Glomerular endothelial cell (primary cell): ENCODE results near the gene CD22. TPM values are rescaled to one million over a fixed set of nuclear protein-coding genes. Genes with fewer than 3 reads are reported as not detected.

ENCODE experiments used
- DNase-seq: peaks from one replicate; pipeline ENCODE4 v3.0.0-alpha.2; 2011; ENCODE audit warnings: low read depth, low spot score; ENCODE audit errors: extremely low read depth
- total RNA-seq: library from RNA; depleted of rRNA; stranded (reverse); fragments of >200 nt; gene quantifications from 2 replicates; pipeline ENCODE4 v1.2.3, GENCODE V29; 2015

The CD22 gene
- total RNA-seq, 1 donor from 2014 or later: 0.29 TPM

DNA sequence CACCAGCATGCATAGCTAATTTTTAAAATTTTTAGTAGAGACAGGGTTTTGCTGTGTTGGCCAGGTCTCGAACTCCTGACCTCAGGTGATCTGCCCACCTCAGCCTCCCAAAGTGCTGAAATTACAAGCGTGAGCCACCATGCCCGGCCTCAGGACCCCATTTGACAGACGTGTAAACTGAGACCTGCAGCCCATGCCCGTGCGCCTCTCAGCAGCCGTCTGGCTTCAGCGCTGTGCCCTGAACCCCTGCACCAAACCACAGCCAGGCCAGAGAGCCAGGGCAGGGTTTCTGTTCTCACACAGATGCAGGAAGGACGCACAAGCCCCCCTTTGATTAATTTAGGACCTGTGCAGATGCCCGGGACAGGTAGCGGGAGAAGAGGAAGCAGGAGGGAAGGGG lies 11.4 kb downstream of the CD22 start:
- DNase-seq: no peak

DNA sequence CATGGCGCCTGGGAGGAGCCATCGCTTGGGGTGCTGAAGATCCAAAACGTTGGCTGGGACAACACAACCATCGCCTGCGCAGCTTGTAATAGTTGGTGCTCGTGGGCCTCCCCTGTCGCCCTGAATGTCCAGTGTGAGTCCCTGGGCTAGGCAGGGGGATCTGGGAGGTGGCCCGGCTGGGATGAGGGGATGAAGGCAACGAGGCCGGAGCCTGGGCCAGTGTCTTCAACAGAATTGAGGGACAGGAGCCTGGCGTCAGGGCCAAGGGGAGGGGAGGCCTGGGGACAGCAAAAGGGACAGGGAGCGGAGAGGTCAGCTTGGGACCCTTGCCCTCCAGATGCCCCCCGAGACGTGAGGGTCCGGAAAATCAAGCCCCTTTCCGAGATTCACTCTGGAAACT lies 12.0 kb downstream of the CD22 start:
- DNase-seq: no peak

DNA sequence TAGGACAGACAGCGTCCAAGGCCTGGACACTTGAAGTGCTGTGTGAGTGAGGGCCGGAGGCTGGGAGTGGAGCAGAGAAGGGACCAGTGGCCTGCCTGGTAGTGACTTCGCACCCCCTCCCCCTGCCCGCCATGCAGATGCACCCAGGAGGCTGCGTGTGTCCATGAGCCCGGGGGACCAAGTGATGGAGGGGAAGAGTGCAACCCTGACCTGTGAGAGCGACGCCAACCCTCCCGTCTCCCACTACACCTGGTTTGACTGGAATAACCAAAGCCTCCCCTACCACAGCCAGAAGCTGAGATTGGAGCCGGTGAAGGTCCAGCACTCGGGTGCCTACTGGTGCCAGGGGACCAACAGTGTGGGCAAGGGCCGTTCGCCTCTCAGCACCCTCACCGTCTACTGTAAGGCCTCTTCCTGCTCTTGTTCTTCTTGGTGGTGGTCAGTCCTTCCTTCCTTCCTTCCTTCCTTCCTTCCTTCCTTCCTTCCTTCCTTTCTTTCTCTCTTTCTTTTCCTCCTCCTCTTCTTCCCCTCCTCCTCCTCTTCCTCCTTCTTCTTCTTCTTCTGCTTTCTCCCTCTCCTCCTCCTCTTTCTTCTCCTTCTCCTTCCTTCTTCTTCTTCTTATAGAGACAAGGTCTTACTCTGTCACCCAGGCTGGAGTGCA lies 12.7 kb downstream of the CD22 start:
- DNase-seq: no peak

DNA sequence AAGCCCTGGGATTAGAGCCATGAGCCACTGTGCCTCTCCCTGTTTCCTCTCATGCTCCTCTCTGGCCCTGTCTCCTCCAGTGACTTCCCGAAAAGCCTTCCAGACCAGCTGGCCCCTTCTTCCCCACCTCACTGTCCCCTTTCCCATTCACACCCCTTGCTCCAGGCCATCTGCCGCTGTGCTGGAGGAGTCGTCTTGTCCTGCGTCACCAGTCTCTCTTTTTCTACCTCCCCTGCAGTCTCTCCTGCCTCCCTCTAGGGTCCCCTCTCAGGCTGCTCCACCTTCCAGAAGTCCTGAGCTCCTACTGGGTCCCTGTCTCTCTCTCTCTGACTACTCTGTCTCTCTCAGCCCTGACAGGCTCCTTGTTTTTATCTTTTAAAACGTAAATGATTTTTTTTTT lies 13.4 kb downstream of the CD22 start:
- no peak for DNase-seq

DNA sequence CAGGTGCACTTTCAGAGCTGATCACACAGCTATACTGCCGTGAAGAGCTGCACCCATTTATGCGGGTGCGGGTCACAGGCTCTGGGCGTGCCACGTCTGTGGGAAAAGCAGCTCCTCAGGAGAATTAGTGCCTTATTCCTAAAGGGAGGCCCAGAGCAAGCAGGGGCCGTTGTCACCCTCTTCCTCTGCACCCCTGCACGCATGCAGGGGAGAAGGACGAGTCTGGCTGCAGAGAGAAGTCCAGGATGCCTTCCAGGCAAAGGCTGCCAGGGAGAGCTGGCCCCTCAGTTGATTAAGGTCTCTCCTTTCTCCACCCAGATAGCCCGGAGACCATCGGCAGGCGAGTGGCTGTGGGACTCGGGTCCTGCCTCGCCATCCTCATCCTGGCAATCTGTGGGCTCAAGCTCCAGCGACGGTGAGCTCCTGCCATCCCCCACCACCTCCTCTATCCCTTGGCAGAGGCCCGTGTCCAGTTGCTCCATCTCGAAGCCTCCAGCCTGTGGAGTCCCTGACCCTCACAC lies 15.6 kb downstream of the CD22 start:
- no peak for DNase-seq

DNA sequence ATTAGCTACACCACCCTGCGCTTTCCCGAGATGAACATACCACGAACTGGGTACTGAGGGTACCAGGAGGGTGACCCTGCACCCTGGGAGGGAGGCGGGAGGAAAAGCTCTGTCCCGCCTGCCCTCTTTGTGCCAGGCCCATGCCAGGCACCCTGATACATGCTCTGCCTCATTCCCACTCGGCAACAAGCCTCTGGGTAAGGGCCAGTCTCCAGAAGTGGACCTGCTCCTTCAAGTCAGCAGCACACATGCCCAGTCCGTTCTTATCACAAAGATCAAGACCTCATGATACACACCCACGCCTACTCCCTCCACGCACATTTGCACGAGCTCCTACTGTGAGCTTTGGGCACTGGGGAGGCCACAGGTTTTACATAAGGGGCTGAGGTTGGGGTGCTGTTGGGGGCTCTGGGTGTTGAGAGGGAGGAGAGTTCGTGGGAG lies 16.7 kb downstream of the CD22 start:
- DNase-seq: no peak

DNA sequence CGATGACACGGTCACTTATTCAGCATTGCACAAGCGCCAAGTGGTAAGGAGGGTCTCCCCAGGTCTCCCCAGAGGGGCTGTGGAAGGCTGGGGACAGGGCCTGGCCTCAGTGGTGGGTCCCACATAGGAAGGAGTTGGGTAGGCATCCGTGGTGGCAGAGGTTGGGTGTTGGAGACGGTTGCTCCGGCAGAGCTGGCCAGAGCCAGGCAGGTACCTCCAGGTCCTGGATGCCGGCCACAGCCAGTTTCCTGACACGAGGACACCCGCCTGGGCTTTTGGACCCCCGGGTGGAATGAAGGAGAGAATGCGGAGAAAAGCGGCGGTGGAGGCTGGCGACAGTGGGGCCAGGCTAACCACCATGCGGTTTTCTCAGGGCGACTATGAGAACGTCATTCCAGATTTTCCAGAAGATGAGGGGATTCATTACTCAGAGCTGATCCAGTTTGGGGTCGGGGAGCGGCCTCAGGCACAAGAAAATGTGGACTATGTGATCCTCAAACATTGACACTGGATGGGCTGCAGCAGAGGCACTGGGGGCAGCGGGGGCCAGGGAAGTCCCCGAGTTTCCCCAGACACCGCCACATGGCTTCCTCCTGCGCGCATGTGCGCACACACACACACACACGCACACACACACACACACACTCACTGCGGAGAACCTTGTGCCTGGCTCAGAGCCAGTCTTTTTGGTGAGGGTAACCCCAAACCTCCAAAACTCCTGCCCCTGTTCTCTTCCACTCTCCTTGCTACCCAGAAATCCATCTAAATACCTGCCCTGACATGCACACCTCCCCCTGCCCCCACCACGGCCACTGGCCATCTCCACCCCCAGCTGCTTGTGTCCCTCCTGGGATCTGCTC lies 17.4 kb downstream of the CD22 start:
- no peak for DNase-seq

DNA sequence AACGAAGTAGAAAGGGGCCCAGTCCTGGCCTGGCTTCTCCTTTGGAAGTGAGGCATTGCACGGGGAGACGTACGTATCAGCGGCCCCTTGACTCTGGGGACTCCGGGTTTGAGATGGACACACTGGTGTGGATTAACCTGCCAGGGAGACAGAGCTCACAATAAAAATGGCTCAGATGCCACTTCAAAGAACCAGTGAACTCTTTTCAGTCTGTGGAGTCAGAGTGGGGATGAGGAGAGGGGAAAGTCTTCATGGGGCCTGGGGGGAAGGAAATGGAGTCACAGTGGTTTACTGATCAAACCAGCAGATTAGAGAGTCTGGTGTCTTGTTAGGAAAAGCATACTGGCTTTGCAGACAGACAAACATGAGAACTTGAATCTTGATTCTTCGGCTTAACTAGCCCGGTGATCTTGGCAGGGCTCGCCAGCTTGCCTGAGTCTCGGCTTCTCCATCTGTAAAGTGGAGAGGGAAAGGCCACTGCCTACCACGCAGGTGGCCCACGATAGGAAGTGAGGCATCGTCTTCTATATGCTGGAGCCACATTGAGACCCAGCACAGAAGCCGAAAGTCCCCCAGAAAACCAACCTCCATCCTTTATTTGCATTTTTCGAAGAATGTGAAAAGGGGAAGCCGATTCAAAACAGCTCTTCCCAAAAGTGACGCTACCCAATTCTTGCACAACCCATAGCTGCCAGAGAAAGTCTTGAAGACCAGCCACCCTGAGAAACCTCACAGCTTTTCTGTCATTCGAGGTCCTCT lies 18.4 kb downstream of the CD22 start, which contains the start of gene FFAR1:
FFAR1 (plus strand) TSS at position 732 of the 759 bp plus-strand sequence. CDS start 3,650 bp downstream, outside the sequence.
- no peak for DNase-seq

DNA sequence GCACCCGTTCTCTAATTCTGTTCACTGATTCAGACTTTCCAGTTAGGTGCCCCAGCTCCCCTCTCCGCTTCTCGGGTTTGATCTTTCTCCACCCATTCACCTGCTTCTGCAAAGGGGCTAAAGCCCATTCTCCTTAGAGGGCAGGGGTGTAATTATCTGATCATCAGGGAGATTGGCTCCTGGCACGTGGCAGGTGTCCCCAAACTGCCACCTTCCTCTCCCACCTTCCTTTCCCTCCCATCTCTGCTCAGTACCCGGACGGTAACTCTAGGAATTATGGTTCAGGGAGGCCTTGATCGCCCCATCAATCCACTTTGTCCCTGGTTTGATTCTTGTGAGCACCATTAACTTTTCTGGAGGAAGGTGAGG lies 18.9 kb downstream of the CD22 start:
- no peak for DNase-seq

DNA sequence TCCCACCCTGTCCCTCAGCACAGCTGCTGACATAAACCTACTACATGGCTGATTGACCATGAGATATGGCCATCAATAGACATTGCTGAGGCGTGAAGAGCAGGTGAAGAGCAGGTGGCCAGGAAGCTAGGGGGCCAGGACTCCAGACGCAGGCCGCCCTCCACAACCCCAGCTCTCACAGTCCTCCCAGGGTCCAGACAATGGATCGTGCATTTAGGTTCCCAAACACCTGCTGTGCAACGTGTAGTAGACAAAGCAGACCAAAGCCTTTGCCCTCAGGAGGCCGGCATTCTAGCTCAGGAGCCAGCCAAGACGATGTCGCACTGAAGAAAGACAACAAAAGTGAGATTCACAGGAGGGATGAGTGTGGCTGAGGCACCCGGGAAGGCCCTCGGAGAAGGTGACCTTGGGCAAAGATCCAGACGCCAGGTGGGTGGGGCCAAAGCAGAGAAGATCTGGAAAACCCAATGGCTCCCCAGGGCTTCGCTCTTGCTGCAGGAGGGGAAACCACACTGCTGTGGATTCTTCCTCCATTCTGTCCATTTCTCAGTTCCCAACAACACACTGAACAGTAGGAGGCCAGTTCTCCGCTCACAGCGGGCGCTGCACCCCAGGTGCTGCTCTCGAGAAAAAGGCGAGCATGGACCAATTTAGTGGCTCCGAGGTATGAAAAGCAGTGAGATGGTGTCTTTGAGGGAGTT lies 20.1 kb downstream of the CD22 start:
- no peak for DNase-seq

DNA sequence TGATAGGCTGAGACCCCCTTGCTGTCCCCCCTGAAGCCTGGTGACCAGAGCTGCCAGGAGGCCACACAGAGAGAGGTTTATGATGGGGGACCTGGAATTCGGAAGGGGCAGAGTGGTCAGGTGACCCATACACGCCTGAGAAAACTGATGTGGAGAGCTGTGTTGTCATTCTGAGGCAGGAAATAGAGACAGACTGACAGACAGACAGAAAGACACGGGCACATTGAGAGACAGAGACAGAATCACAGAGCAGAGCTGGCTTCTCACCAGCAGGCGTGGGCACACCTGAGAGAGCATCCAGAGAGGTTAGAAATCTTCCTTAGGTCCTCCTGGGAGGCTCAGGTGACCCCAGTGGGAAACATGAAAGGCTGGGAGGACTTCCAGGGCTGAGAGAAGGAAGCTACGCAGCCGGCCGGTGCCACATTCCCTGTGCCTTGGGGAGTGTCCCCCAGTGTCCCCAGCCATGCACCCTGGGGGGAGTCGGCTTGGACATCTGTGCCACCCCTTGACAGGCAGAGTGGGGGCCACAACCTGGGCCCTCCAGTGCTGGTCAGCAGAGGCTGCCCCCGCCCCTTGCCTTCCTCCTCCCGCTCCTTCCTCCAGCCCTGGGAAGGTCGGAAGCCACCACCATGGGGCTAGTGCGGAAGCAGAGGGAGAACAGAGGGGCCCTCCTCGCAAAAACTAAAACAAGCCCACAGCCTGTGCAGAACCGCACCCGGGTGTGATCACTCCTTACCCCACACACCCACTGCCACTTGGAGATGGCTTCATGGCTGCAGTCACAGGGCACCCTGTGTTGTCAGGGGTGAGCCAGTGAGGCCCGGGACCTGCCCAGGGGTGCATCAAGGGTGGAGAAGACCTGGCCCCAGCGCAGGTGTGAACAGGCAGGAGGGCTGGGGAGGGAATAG lies 20.9 kb downstream of the CD22 start:
- no peak for DNase-seq

DNA sequence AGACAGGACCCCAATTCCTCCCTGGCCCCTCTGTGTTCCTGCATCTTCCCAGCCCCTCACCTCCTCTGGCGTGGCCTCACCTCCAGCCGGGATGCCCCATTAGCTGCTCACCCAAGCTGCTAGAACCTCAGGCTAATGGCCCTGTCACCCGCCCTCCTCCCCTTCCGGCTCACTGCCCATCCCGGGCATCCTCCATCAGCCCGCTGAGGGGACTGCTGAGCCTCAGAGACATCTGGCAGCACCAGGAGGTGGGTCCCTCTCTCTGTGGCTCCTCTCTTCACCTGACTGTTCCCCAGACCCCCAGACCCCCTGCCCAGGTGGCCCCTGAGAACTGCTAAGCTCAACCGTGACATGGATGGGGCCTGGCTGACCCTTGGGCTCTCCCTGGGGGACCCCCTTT lies 21.6 kb downstream of the CD22 start:
- no peak for DNase-seq

DNA sequence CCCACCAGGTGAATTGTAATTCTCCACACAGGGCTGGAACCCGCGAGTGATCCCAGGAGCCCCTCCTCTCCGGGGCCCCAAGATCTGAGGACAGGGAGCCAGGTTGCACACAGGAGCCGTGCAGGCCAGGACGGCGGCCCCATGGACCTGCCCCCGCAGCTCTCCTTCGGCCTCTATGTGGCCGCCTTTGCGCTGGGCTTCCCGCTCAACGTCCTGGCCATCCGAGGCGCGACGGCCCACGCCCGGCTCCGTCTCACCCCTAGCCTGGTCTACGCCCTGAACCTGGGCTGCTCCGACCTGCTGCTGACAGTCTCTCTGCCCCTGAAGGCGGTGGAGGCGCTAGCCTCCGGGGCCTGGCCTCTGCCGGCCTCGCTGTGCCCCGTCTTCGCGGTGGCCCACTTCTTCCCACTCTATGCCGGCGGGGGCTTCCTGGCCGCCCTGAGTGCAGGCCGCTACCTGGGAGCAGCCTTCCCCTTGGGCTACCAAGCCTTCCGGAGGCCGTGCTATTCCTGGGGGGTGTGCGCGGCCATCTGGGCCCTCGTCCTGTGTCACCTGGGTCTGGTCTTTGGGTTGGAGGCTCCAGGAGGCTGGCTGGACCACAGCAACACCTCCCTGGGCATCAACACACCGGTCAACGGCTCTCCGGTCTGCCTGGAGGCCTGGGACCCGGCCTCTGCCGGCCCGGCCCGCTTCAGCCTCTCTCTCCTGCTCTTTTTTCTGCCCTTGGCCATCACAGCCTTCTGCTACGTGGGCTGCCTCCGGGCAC lies 22.6 kb downstream of the CD22 start:
- no peak for DNase-seq

DNA sequence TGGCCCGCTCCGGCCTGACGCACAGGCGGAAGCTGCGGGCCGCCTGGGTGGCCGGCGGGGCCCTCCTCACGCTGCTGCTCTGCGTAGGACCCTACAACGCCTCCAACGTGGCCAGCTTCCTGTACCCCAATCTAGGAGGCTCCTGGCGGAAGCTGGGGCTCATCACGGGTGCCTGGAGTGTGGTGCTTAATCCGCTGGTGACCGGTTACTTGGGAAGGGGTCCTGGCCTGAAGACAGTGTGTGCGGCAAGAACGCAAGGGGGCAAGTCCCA lies 23.1 kb downstream of the CD22 start:
- no peak for DNase-seq

DNA sequence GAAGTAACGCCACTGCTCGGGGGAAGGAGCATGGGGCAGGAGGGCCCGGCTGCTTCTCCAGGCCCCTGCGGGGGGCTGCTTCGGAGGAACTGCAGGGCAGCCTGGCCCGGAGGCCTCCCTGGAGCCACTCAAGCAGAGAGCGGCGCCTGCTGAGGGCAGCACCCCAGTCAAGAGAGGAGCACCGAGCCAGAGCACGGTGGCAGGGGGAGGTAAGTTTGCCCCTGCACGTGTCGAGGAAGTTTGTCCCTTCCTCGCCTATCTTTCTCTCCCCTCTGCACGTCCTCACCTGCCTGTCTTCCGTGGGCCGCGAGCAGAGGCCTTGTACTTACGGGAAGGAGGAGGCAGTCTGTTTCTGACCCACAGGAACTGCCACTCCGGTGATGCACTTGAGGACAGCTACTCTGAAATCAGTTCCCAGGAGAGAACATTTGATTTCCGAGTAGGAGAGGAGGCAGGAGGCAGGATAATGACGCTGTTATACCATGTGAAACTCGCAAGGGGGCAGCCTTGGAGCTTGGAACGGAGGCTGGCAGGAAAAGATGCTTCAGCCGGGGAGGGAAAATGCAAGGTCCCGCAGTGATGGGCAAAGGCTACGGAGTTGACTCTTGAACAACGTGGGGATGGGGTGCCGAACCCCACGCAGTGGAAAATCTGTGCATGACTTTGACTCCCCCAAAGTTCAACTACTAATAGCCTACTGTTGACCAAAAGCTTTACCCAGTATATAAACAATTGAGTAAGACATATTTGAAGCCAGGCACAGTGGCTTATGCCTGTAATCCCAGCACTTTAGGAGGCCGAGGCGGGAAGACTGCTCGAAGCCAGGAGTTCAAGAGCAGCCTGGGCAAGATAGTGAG lies 23.7 kb downstream of the CD22 start:
- peak; percentile 36 for DNase-seq

DNA sequence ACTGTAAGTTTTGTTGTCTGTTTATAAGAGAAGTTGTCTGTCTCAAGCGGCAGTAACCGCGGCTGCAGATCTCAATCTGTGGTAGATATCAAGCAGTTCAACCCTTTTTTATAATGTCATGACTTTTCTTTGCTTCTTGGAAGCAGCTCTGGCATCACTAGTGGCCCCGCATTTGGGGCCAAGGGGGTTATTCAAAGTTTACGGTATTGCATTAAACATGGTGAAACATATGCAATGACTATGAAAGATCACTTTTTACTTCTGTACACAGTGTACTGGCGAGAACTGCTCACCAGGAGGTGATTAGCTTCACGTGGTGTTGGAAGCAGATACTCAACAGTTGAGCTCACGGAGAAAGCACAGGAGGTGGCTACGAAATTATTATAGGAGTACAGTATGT lies 24.6 kb downstream of the CD22 start:
- no peak for DNase-seq

DNA sequence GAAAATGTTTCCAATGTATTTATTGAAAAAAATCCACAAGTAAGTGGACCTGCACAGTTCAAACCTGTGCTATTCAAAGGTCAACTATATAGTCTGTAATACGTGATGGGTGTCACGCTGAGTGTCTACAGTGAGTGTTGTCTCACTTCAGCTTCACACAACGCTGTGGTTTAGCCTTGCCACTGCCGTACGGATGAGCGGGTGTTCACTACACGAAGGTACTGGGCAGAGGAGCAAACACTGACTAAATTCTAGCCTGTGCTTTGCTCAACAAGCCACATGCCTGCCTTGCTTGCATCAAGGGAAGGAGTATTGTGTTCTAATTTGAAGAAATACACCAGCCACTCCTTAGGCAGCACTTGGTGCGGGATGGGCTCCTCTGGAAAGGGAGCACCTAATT lies 25.9 kb downstream of the CD22 start:
- DNase-seq: no peak

DNA sequence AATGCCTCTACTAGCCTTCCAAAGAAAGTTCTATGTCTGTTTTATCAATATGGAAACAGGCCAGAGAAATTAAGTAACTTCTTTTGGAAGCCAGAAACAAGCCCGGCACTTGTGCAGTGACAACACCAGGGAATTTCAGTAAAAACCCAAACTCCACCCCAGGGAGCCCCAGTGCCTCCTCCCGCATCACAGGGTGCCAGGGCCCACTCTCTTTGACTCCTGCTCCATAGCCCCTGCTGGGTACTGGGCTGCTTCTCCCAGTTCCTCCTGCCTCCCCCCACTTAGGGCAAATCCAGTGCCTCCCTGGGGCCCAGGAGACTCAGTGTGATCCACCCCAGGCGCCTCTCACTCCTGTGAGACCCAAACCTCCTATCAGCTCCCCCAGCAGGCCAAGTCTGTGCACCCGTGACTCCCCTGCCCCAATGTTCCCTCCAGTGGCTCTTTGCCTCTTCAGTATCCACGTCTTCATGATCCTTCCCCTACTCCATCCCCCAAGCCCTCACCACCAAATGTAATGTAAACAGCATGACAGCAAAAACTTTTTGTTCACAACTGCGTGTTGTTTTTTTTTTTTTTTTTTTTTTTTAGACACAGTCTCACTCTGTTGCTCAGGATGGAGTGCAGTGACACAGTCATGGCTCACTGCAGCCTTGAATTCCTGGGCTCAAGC lies 26.9 kb downstream of the CD22 start:
- no peak for DNase-seq
